ENCODE results near the gene TM7SF2. TPM values are rescaled to one million over a fixed set of nuclear protein-coding genes. Genes with fewer than 3 reads are reported as not detected.
A peak's percentile ranks its signal among the peaks of the same experiment; 100 is the strongest.

The TM7SF2 gene
- total RNA-seq, 6 donors from 2014 or later: 36.8 to 82.7 (median 45.5) TPM

DNA sequence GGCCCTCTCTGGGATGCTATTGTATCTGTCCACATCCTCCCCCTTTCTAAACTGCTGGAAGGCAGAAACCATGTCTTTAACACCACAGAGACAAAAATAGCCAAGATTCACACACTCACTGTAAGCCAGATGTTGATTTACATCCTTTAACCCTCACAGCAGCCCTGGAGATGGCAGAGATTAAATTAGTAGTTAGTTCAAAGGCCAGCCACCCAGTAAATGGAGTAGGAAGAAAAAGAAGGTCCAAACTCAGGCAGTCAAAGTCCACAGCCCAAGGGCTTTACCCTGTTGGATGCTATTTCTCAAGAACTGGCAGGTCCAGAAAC is 8.0 kb downstream of the TM7SF2 start:
- Histone ChIP-seq H3K27me3 (no peaks in the 10 kb centered on the region), H3K4me3 (no peak overlapping the region), H3K27ac (peak overlapping the region in 1 of 4 donors; percentile 86), H3K36me3 (peaks cover 9 to 48% (median 32%) of the 10 kb centered on the region in 4 donors), H3K4me1 (peaks cover 34 to 65% (median 36%) of the 10 kb centered on the region in 4 donors), H3K9me3 (no peaks in the 10 kb centered on the region)
- ATAC-seq (ENCODE audit: low FRiP score in 2 of 2) (no peak), DNase-seq (no peak)
- no peak for TF ChIP-seq CTCF (IDR thresholded peaks at IDR 0.05)
- no peak for TF ChIP-seq POLR2AphosphoS5 (IDR thresholded peaks at IDR 0.05)
- no peak for TF ChIP-seq EP300 (IDR thresholded peaks at IDR 0.05)
- TF ChIP-seq POLR2A (IDR thresholded peaks at IDR 0.05): no peak

DNA sequence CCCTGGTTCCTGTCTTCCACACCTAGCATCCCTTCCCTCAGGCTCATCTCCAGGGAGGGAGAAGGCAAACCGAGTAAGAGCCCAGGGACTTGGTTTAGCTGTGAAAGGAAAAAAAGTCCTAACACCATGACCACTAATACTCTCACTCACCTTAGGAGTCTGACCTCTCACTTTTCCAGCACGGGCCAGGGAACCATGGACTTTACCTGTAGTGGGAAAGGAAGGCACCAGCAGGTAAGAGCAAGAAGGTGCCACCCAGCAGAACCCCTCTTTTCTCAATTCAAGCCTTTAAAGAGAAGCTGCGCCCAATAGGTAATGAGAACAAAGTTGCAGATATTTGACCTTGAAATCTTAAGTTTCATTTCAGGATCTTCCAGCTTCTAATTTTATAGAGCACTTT is 9.2 kb downstream of the TM7SF2 start:
- DNase-seq: no peak
- peak overlapping the region in 3 of 4 donors; percentile 80 to 85 (median 81) for H3K4me3 ChIP-seq
- no peak for TF ChIP-seq POLR2A (IDR thresholded peaks at IDR 0.05)
- no peak for TF ChIP-seq POLR2AphosphoS5 (IDR thresholded peaks at IDR 0.05)
- TF ChIP-seq EP300 (IDR thresholded peaks at IDR 0.05): no peak
- no peak for TF ChIP-seq CTCF (IDR thresholded peaks at IDR 0.05)
- peak overlapping the region; percentile 93 to 96 (median 96) for H3K27ac ChIP-seq
- peaks cover 29 to 57% (median 33%) of the 10 kb centered on the region in 4 donors for H3K4me1 ChIP-seq
- H3K36me3 ChIP-seq: peaks cover 12 to 55% (median 42%) of the 10 kb centered on the region in 4 donors
- H3K27me3 ChIP-seq: no peaks in the 10 kb centered on the region
- no peak for ATAC-seq (ENCODE audit: low FRiP score in 2 of 2)
- no peaks in the 10 kb centered on the region for H3K9me3 ChIP-seq
- 87 to 90% methylated on average over 3 of the region's 3 CpGs for WGBS, 2 donors

GRCh38 chr11:65121447-65121864 is 9.8 kb downstream of the TM7SF2 start:
- 0 to 1% methylated on average over 19 to 21 of the region's 22 CpGs for WGBS, 2 donors
- ATAC-seq (ENCODE audit: low FRiP score in 2 of 2) (no peak), DNase-seq (no peak)
- no peak for TF ChIP-seq EP300 (IDR thresholded peaks at IDR 0.05)
- TF ChIP-seq POLR2AphosphoS5 (IDR thresholded peaks at IDR 0.05): no peak
- TF ChIP-seq CTCF (IDR thresholded peaks at IDR 0.05): no peak
- no peak for TF ChIP-seq POLR2A (IDR thresholded peaks at IDR 0.05)
- peak overlapping the region; percentile 80 to 96 (median 83) for H3K4me3 ChIP-seq
- no peaks in the 10 kb centered on the region for H3K9me3 ChIP-seq
- peak overlapping the region; percentile 93 to 96 (median 96) for H3K27ac ChIP-seq
- H3K4me1 ChIP-seq: peaks cover 23 to 51% (median 27%) of the 10 kb centered on the region in 4 donors
- peaks cover 17 to 59% (median 48%) of the 10 kb centered on the region in 4 donors for H3K36me3 ChIP-seq
- H3K27me3 ChIP-seq: no peaks in the 10 kb centered on the region

DNA sequence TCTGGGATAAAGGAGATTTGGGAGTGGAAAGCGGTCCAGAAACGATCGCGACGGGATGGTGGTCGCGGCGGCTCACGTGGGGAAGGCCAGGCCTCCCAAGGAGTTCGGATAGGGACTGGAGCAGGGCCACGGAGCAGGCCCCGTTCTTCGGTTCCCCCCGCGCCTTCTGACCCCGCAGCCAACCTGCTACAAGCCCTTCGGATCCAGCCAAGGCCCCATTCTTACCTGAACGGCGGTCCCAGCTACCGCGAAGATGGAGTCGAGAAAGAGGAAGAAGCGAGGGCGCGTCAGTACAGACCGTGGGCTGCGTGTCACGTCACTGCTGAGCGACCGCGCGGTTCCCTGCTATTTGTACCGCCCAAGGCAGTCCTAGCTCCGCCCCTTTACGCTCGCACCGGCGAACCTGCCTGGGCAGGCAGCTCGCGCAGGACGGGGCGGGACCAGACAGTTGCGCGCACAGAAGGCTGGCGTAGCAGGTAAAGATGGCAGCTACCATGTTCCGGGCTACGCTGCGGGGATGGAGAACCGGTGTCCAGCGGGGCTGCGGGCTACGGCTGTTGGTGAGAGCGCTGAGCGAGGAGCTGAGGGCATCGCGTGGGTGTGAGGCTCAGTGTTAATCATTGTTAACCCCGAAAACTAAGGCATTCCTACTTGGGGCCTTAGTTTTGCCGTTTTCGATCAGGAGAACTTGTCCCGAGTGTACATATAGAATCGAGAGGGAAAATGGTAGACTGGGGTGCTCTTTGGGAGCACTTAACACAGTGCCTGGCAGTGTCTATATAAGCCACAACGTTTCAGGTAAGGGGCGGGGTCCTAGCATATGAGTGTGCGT is 10.4 kb downstream of the TM7SF2 start, which contains the start of the genes FAU and MRPL49:
FAU (minus strand) TSS at position 270 of the 832 bp plus-strand sequence. CDS start 321 bp downstream, outside the sequence.
MRPL49 (plus strand) TSS at position 457 of the 832 bp plus-strand sequence; CDS start at position 483, 26 bp downstream.
- peak within 1 kb of the TSS; percentile 80 to 96 (median 83) for H3K4me3 ChIP-seq
- no peaks in the 10 kb centered on the region for H3K27me3 ChIP-seq
- DNase-seq: peak; percentile 98 to 100
- ATAC-seq (ENCODE audit: low FRiP score in 2 of 2): peak; percentile 94 to 96
- 0 to 2% methylated on average over 23 to 64 of the region's 64 CpGs for WGBS, 2 donors
- no peaks in the 10 kb centered on the region for H3K9me3 ChIP-seq
- TF ChIP-seq CTCF (IDR thresholded peaks at IDR 0.05) (peak in 2 of 6 experiments; percentile 10 to 36), POLR2A (IDR thresholded peaks at IDR 0.05) (peak; percentile 24 to 94 (median 85)), POLR2AphosphoS5 (IDR thresholded peaks at IDR 0.05) (peak; percentile 97 to 99), EP300 (IDR thresholded peaks at IDR 0.05) (peak in 1 of 4 donors; percentile 74)
- H3K4me1 ChIP-seq: peaks cover 17 to 44% (median 22%) of the 10 kb centered on the region in 4 donors
- peaks cover 19 to 65% (median 54%) of the 10 kb centered on the region in 4 donors for H3K36me3 ChIP-seq
- H3K27ac ChIP-seq: peak within 1 kb of the TSS; percentile 93 to 96 (median 96)

Measured in upper lobe of left lung (tissue), 6 donors.